Embryonic facial prominence (tissue), 1 donor: Measurements from ENCODE around the gene RBM22.

ENCODE experiments used
- DNase-seq: peaks from one replicate; pipeline ENCODE4 v3.0.0-alpha.2; 2016; ENCODE audit errors: extremely low spot score

The RBM22 gene

GRCh38 chr5:150651924-150652671 lies 48.8 kb downstream of the RBM22 start:
- DNase-seq, result no peak

GRCh38 chr5:150651382-150651781 lies 49.5 kb downstream of the RBM22 start:
- DNase-seq, result no peak

GRCh38 chr5:150650021-150651006 lies 50.5 kb downstream of the RBM22 start:
- no peak for DNase-seq

- no peak for DNase-seq
These were observed 51.5 kb downstream of the RBM22 start for GRCh38 chr5:150649108-150650020.

GRCh38 chr5:150648294-150649107 lies 52.4 kb downstream of the RBM22 start:
- DNase-seq, result no peak

GRCh38 chr5:150647275-150648251 lies 53.3 kb downstream of the RBM22 start:
- no peak for DNase-seq

GRCh38 chr5:150645070-150645700 lies 55.7 kb downstream of the RBM22 start:
- no peak for DNase-seq

- no peak for DNase-seq
These were observed 56.3 kb downstream of the RBM22 start for GRCh38 chr5:150644514-150644913.

GRCh38 chr5:150644058-150644457 lies 56.8 kb downstream of the RBM22 start:
- DNase-seq, result no peak

- no peak for DNase-seq
These were observed 57.7 kb downstream of the RBM22 start for GRCh38 chr5:150642991-150643710.

GRCh38 chr5:150642567-150642927 lies 58.3 kb downstream of the RBM22 start:
- DNase-seq, result peak; percentile 35

- no peak for DNase-seq
These were observed 58.9 kb downstream of the RBM22 start for GRCh38 chr5:150641824-150642566.

- no peak for DNase-seq
These were observed 59.8 kb downstream of the RBM22 start for GRCh38 chr5:150641006-150641570.
